Epidermal melanocyte (primary cell): ENCODE measurements around the gene ACSL6.
A peak's percentile ranks its signal among the peaks of the same experiment; 100 is the strongest.

Experiments
- DNase-seq: peaks from one replicate; pipeline ENCODE4 v3.0.0; 2011; ENCODE audit warnings: low spot score; ENCODE audit not compliant: insufficient read length

The ACSL6 gene

GRCh38 chr5:132017738-132018625, 6.5 kb upstream of the ACSL6 start:
- no peak for DNase-seq

GRCh38 chr5:132017316-132017715, 5.9 kb upstream of the ACSL6 start:
- no peak for DNase-seq

GRCh38 chr5:132016721-132017250, 5.3 kb upstream of the ACSL6 start:
- no peak for DNase-seq

- no peak for DNase-seq
These were observed 2.3 kb upstream of the ACSL6 start for GRCh38 chr5:132013711-132014110.

GRCh38 chr5:132013006-132013689, 1.7 kb upstream of the ACSL6 start:
- DNase-seq = no peak

- DNase-seq = no peak
These were observed 1.0 kb upstream of the ACSL6 start for GRCh38 chr5:132012371-132013005.

GRCh38 chr5:132010989-132011621, 353 bp downstream of the ACSL6 start:
- no peak for DNase-seq

GRCh38 chr5:132010645-132010988, 841 bp downstream of the ACSL6 start:
- DNase-seq = no peak

GRCh38 chr5:132009706-132010405, 1.6 kb downstream of the ACSL6 start:
- no peak for DNase-seq

- no peak for DNase-seq
These were observed 2.3 kb downstream of the ACSL6 start for GRCh38 chr5:132008961-132009680.

GRCh38 chr5:132008163-132008473, 3.3 kb downstream of the ACSL6 start:
- no peak for DNase-seq

- peak; percentile 74 for DNase-seq
These were observed 3.9 kb downstream of the ACSL6 start for GRCh38 chr5:132007399-132008162.

- DNase-seq = no peak
These were observed 4.9 kb downstream of the ACSL6 start for GRCh38 chr5:132006331-132007120.

- no peak for DNase-seq
These were observed 5.9 kb downstream of the ACSL6 start for GRCh38 chr5:132005591-132005990.

GRCh38 chr5:132003982-132004381, 7.5 kb downstream of the ACSL6 start:
- no peak for DNase-seq

GRCh38 chr5:132003170-132003744, 8.2 kb downstream of the ACSL6 start:
- no peak for DNase-seq

GRCh38 chr5:132002757-132003156, 8.7 kb downstream of the ACSL6 start:
- DNase-seq = no peak
